Measurements from ENCODE around the gene MATCAP1. TPM values are rescaled to one million over a fixed set of nuclear protein-coding genes. Genes with fewer than 3 reads are reported as not detected.

MATCAP1 gene
- total RNA-seq, 1 experiment from 2014 or later: 51.2 TPM

DNA sequence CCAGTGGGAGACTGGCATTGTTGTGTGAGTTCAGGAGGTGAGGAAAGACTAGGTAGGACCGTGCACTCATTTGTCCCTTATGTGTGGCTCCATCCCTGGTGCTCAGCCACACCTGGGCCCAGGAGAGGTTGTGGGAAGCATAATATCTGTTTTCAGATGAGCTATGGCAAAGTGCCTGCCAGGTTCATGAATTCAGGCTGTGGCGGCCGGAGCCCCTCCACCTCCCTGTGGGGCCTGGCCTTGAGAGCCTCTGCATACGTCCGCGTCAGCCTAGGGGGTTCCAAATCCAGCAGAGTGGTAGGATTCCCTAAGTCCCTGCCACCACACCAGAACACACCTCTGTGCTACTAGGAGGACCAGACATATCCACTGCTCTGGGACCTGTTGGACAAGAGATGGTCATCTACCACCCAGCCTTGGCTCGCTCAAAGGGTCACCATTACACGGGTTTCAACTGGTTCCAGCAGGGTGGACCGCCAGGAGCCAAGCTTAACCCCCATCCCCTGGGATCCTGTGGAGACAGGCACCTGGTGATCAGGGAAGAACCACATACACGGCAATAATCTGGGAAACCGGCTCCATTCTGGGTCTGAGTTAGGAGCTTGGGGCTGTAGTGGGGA is 35.0 kb downstream of the MATCAP1 start:
- no peak for TF ChIP-seq CTCF (conservative IDR thresholded peaks at IDR 0.05)
- no peak overlapping the region for H2BK120ac ChIP-seq (ENCODE audit: low read depth, low read length, poor library complexity, severe bottlenecking)
- no peak overlapping the region for H2BK12ac ChIP-seq (ENCODE audit: insufficient read length, low read depth, low read length)
- H4K5ac ChIP-seq (ENCODE audit: insufficient read length, low read depth, low read length): no peak overlapping the region
- H3K14ac ChIP-seq (ENCODE audit: insufficient read depth, low read length): no peak overlapping the region
- no peak overlapping the region for H3K4me2 ChIP-seq (ENCODE audit: insufficient read depth, insufficient read length, low read length)
- no peak overlapping the region for H3T11ph ChIP-seq (ENCODE audit: low read length)
- DNase-seq: no peak
- peaks cover 15% of the 10 kb centered on the region; the same call in 1 of the 2 replicates for H3K27me3 ChIP-seq (ENCODE audit: insufficient read depth, low read length)
- no peak overlapping the region for H2BK5ac ChIP-seq (ENCODE audit: insufficient read length, low read length)
- no peak overlapping the region for H4K8ac ChIP-seq (replicated peaks; ENCODE audit: insufficient read length, low read depth, low read length)
- peaks cover 5% of the 10 kb centered on the region for H3K23me2 ChIP-seq (ENCODE audit: insufficient read length, low read depth, low read length, poor library complexity, severe bottlenecking)
- Mint-ChIP-seq H3K4me3 (peak overlapping the region in 1 of 2 experiments; percentile 44; a peak in 1 of 5 replicates), H3K4me1 (peaks cover 10 to 14% of the 10 kb centered on the region in 2 experiments), H3K9me3 (peaks cover 0 to 5% of the 10 kb centered on the region in 2 experiments; a peak in 3 of 5 replicates), H3K36me3 (ENCODE audit: insufficient read depth in 1 of 3, low read depth in 3 of 3) (peaks cover 10 to 50% (median 49%) of the 10 kb centered on the region in 3 experiments), H3K27ac (no peak overlapping the region), H3K27me3 (ENCODE audit: low read depth) (peaks cover 29% of the 10 kb centered on the region)
- no peak overlapping the region for H2AK5ac ChIP-seq (ENCODE audit: insufficient read length, low read length)
- H4K91ac ChIP-seq (ENCODE audit: insufficient read length, low read depth, low read length): no peak overlapping the region
- H3K23ac ChIP-seq (ENCODE audit: insufficient read length, low read depth, low read length): no peak overlapping the region
- no peaks in the 10 kb centered on the region for H3K4me1 ChIP-seq (ENCODE audit: insufficient read depth, low read length)
- no peak overlapping the region for H2AFZ ChIP-seq (ENCODE audit: low read length)
- H3K9me3 ChIP-seq (ENCODE audit: control insufficient read depth, low read depth, low read length): no peaks in the 10 kb centered on the region
- H3K27ac ChIP-seq (ENCODE audit: insufficient read length, low read depth, low read length): no peak overlapping the region
- H3K18ac ChIP-seq (ENCODE audit: insufficient read length, low read depth, low read length): no peak overlapping the region
- H3K4ac ChIP-seq (ENCODE audit: low read depth, low read length): no peak overlapping the region
- no peak overlapping the region for H3K56ac ChIP-seq (ENCODE audit: insufficient read length, low read depth, low read length)
- no CpG with 5 or more reads among the region's 11 CpGs for WGBS (ENCODE audit: extremely low coverage, insufficient read length, low lambda C conversion rate)
- no peaks in the 10 kb centered on the region for H4K20me1 ChIP-seq (ENCODE audit: control insufficient read depth, insufficient read depth, insufficient read length)
- no peak overlapping the region for H2BK15ac ChIP-seq (ENCODE audit: low read depth, low read length)
- H2BK20ac ChIP-seq (ENCODE audit: low read depth, low read length, poor library complexity, severe bottlenecking): no peak overlapping the region
- no peak overlapping the region for H3K9ac ChIP-seq (ENCODE audit: extremely low read depth, insufficient read length, low read length)
- no peaks in the 10 kb centered on the region for H3K79me2 ChIP-seq (ENCODE audit: insufficient read depth, low read length)
- no peaks in the 10 kb centered on the region for H3K79me1 ChIP-seq (ENCODE audit: insufficient read depth, low read depth, low read length, poor library complexity, severe bottlenecking)

All from H9 (cell line).